Thoracic aorta (tissue), 2 donors: ENCODE measurements around the gene BLVRA. TPM values are rescaled to one million over a fixed set of nuclear protein-coding genes. Genes with fewer than 3 reads are reported as not detected.

Experiments used
- ATAC-seq: fragments of 150-250 bp; one replicate; pipeline ENCODE4 v1.8.0; 2017; ENCODE audit warnings: low read depth; ENCODE audit not compliant: insufficient number of reproducible peaks, low FRiP score
- DNase-seq: peaks from one replicate; pipeline ENCODE4 v3.0.0-alpha.2; 2020; ENCODE audit warnings: low spot score
- H3K27ac ChIP-seq, 2 donors: fragments of 200-600 bp; sonication (generic); 1 replicate in 1 of 2; 2 replicates in 1 of 2; pipeline ENCODE4 v1.5.1; 2016; ENCODE audit warnings: mild to moderate bottlenecking in 2 of 2, moderate library complexity in 2 of 2
- H3K27me3 ChIP-seq: fragments of 200-600 bp; sonication (generic); replicated peaks from 2 replicates; pipeline ENCODE4 v1.6.0; 2016; ENCODE audit warnings: mild to moderate bottlenecking; ENCODE audit not compliant: insufficient read depth
- H3K36me3 ChIP-seq: fragments of 200-600 bp; sonication (generic); one replicate; pipeline ENCODE4 v1.5.1; 2016
- H3K4me1 ChIP-seq, 2 donors: fragments of 200-600 bp; sonication (generic); 1 replicate in 1 of 2; 2 replicates in 1 of 2; pipeline versions ENCODE4 v1.5.1 to v1.6.0; 2016; ENCODE audit warnings: low read depth in 2 of 2, mild to moderate bottlenecking in 1 of 2; ENCODE audit not compliant: control insufficient read depth in 1 of 2
- H3K4me3 ChIP-seq: fragments of 200-600 bp; sonication (generic); 2 replicates; pipeline ENCODE4 v1.5.1; 2016; ENCODE audit warnings: mild to moderate bottlenecking
- H3K9me3 ChIP-seq: fragments of 200-600 bp; sonication (generic); 2 replicates; pipeline ENCODE4 v1.5.1; 2016
- CTCF ChIP-seq: fragments of 200-600 bp; sonication (generic); IDR thresholded peaks from one replicate; pipeline ENCODE4 v1.5.1; 2019; ENCODE audit warnings: antibody characterized with exemption
- total RNA-seq, 2 donors: library from RNA; depleted of rRNA; stranded (reverse); fragments of >200 nt; gene quantifications; one replicate each; pipeline versions ENCODE4 v1.1.0 to v1.2.3, GENCODE V29; 2016

Gene BLVRA
- total RNA-seq, 2 donors from 2014 or later: 35.3 to 46.4 TPM

DNA sequence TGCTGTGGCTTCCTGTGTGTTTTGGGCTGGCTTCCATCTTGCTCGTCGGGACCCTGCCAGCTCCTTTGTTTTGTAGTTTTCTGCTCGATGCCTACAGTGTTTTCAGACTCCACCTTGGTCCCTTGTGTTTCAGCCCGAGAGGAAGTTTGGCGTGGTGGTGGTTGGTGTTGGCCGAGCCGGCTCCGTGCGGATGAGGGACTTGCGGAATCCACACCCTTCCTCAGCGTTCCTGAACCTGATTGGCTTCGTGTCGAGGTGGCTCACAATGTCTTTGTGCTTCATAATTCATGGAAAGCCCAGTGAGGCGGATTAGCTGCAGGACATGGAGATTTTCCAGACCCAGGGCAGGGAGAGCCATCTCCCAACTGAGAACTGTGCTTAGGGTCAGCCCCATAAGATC lies 29.3 kb downstream of the BLVRA start:
- Histone ChIP-seq H3K27ac (no peak overlapping the region), H3K9me3 (no peaks in the 10 kb centered on the region), H3K36me3 (peaks cover 28% of the 10 kb centered on the region), H3K4me3 (no peak overlapping the region), H3K27me3 (no peaks in the 10 kb centered on the region), H3K4me1 (no peaks in the 10 kb centered on the region)
- ATAC-seq (no peak), DNase-seq (no peak)
- no peak for TF ChIP-seq CTCF

DNA sequence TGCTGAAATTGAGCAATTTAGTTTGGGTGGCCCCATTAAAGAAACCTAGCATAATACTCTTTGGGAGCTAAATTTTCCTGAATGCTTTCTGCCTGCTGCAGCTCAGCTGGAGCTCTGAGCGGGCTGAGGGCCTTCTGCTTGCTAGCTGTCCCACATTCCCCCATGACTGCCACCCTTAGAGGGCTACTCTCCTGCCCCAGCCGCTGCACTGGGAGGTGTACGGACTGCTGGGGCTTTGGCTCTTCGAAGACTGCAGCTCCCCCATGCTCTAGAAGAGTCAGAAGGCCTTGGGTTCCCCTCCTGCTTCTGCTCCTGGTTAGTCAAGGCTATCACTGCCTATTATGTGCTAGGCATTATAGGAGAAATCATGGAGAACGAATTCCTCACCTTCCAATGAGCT lies 31.5 kb downstream of the BLVRA start:
- no peaks in the 10 kb centered on the region for H3K4me1 ChIP-seq
- no peak for TF ChIP-seq CTCF
- H3K9me3 ChIP-seq: no peaks in the 10 kb centered on the region
- ATAC-seq (no peak), DNase-seq (no peak)
- H3K36me3 ChIP-seq: peaks cover 35% of the 10 kb centered on the region
- H3K27me3 ChIP-seq: no peaks in the 10 kb centered on the region
- H3K27ac ChIP-seq: no peak overlapping the region
- no peak overlapping the region for H3K4me3 ChIP-seq

DNA sequence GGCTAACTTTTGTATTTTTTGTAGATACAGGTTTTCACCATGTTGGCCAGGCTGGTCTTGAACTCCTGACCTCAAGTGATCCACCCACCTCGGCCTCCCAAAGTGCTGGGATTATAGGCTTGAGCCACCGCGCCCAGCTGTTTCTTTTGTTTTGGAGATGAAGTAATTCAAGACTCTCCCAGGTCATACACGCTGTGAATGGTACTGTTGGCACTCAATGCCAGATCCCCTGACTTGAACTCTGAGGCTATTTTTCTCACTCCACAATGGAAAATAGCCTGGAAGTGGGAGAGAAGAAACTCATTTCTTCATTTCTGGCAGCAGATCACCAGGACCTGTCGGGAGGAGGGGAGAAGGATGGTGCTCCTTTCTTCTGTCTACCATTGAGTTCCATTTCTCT lies 32.4 kb downstream of the BLVRA start:
- ATAC-seq (no peak), DNase-seq (no peak)
- Histone ChIP-seq H3K9me3 (no peaks in the 10 kb centered on the region), H3K4me1 (no peaks in the 10 kb centered on the region), H3K27me3 (no peaks in the 10 kb centered on the region), H3K36me3 (peaks cover 35% of the 10 kb centered on the region), H3K4me3 (no peak overlapping the region), H3K27ac (no peak overlapping the region)
- TF ChIP-seq CTCF: no peak

GRCh38 chr7:43791665-43792064 lies 33.2 kb downstream of the BLVRA start:
- Histone ChIP-seq H3K27me3 (no peaks in the 10 kb centered on the region), H3K4me1 (no peaks in the 10 kb centered on the region), H3K27ac (no peak overlapping the region), H3K36me3 (peaks cover 35% of the 10 kb centered on the region), H3K4me3 (no peak overlapping the region), H3K9me3 (no peaks in the 10 kb centered on the region)
- no peak for DNase-seq
- TF ChIP-seq CTCF: no peak
- ATAC-seq: no peak

GRCh38 chr7:43792471-43793150 lies 34.1 kb downstream of the BLVRA start:
- H3K4me3 ChIP-seq: no peak overlapping the region
- H3K9me3 ChIP-seq: no peaks in the 10 kb centered on the region
- H3K4me1 ChIP-seq: no peaks in the 10 kb centered on the region
- H3K27me3 ChIP-seq: no peaks in the 10 kb centered on the region
- TF ChIP-seq CTCF: no peak
- H3K27ac ChIP-seq: no peak overlapping the region
- peaks cover 35% of the 10 kb centered on the region for H3K36me3 ChIP-seq
- ATAC-seq: no peak
- DNase-seq: no peak
